Activated CD4-positive, alpha-beta T cell treated with anti-CD3 and anti-CD28 coated beads for 1 hour (primary cell): ENCODE results near the gene REG1A.

Source experiments
- DNase-seq: peaks from one replicate; pipeline ENCODE4 v3.0.0-alpha.2; 2020

REG1A gene, protein sequence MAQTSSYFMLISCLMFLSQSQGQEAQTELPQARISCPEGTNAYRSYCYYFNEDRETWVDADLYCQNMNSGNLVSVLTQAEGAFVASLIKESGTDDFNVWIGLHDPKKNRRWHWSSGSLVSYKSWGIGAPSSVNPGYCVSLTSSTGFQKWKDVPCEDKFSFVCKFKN

DNA sequence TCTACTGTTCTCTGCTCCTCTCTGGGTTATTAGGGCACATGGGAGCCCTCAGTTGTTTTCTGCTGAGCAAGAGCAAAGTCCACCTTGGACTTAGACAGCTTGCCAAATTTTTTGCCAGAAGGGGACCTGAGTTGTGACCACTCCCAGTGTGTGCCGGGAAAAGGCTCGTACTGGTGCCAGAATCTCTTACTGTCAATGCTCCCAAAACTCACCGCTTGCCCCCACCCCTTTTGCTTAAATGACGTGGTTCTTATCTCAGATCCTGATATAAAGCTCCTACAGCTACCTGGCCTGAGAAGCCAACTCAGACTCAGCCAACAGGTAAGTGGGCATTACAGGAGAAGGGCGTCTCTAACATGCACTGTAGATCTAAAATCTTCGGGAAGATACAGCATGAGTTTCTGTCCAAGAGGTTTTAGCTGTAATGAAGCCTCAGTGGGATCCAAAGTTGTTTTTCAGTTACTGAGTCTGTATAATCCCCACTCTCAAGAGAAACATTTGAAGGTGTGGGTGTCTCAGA, at the start of gene REG1A:
Gene REG1A (plus strand): TSS at position 295 of the 520 bp plus-strand sequence. CDS start 374 bp downstream, outside the sequence.
- no peak for DNase-seq

DNA sequence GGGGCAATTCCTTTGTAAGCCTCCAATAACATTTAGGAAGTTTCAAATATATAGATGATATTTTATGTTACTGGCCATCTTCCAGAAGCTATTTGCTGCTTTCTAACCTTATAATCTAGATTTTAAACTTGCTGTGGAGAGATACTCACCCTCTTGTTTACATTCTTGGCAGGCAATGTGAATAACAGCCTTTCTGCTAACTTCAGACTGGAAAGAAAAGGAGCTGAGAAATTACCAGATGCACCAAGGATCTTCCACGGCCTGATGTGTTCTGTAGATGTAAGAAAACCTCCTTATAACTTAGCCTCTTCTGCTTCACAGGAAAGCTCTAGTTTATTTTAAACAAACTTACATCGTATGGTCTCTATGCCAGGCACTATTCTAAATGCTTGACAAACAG, 49.2 kb upstream of the REG1A start:
- DNase-seq, result no peak

DNA sequence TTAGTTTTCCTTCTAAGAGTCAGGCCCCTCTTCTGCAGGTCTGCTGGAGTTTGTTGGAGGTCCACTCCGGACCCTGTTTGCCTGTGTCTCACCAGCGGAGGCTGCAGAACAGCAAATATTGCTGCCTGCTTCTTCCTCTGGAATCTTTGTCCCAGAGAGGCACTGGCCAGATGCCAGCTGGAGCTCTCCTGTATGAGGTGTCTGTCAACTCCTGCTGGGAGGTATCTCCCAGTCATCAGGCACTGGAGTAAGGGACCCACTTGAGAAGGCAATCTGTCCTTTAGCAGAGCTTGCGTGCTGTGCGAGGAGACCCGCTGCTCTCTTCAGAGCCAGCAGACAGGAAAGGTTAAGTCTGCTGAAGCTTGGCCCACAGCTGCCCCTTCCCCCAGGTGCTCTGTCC, 37.3 kb upstream of the REG1A start:
- DNase-seq, result no peak

DNA sequence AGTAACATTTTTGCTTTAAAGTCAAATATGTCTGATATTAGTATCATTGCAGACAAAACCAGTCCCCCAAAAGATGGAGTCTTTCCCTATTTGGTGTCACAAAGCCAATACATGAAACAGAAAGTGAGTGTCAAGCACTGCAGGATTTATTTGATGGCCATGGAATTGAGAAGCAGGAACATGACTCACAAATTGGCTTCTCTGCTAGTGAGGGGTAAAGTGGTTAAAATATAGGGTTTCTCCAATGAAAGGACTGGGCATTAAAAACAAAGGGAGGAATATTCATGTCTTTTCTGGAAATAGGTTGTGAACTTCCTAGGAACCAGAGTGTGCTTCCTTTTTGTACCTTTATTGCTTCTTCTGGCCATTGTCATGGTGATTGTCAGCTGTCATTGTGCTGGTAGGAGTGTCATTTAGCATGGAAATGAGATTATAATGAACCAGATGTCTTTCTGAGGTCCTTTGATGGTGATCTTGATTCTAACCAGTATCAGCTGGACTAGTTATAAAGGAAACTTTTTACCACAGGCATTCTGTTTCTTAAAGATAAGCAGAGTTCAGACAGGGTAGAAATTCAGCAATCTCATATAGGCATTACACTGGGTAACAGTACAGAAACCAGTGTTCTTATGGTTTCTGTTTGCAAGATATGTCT, 36.6 kb upstream of the REG1A start:
- no peak for DNase-seq

DNA sequence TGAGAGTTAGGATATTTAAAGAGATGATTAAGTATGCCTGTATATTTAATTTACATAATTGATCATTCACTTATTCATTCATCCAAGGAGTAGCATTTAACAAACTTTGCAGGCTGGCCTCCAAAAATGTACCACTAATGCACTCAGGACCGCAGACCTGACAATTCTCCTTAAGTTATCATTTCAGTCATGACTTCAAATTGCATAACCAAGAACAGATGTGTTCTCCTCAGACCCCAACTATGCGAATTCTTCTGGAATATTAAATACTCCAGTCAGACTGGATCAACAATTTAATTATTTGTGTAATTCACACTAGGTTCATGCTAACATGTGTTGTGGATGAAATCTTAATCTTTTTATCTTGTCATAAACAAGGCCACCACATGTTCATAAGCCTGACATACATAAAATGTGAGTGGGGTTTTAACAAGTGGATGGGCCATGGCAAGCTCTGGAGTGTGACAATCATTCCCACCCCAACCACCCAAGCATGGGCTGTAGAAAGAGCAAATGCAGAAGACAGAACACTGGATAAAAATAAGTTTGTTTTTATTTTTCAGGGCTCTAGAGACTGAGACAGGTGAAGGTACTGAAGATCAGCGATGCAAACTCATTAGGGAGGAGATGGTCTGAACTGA, 35.7 kb upstream of the REG1A start:
- no peak for DNase-seq

DNA sequence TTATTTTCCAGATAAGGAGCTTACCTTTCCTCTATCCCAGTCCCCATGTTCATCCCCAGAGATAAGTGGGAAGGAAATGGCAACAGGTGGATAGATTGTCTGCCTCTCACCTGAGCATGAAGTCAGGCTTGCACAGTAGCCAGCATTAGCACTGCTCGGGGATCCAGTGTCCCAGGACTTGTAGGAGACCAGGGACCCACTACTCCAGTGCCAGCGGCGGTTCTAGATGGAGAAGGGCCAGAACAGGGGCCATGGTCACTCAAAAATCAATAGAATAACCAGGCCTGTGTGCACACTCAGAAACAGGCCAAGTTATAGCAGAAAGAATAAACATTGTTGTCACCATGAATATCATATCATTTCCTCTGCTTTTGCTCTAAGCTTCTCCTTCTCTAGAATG, 34.9 kb upstream of the REG1A start:
- no peak for DNase-seq

DNA sequence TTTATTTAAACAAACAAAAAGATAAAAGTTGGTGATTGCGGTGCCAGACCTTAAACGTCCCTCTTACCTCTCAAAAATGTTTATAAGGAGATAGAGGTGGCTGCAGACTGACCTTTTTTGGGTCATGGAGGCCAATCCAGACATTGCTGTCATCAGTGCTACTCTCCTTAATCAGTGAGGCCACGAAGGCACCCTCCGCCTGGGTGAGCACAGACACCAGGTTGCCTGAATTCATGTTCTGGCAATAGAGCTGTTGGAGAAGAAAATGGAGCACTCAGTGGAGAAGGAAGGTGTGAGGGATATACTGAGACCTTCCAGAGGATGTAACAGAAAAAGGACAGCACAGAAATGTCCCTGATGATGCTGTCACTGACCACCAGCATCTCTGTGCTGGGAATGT, 34.0 kb upstream of the REG1A start:
- DNase-seq, result no peak

DNA sequence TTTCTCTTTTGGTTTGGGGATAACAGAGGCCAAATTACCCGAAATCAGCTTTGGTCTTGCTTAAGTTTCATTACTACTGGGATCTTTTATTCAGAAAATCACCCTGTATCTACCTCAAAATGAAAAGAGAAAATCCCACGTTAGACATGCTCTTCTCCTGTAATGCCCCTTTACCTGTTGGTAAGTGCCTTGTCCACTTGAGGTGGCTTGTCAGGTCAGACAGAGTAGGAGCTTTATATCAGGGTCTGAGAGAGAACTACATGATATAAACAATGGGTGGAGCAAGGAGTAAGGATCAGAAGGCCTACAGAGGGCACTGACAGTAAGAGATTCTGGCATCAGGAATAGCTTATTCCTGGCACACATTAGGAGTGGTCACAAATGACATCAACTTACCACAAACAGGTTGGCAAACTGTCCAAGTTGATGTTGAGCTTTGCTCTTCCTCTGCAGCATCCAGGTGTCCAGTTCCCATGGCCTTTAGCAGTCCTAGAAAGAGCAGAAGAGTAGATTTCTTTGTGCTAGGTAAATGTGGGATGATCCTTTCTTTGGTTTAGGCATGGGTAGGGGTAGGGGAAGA, 32.4 kb upstream of the REG1A start, which contains the start of gene REG1B:
Gene REG1B (minus strand): TSS at position 209 of the 580 bp plus-strand sequence. CDS start 381 bp downstream, outside the sequence.
- DNase-seq, result no peak

DNA sequence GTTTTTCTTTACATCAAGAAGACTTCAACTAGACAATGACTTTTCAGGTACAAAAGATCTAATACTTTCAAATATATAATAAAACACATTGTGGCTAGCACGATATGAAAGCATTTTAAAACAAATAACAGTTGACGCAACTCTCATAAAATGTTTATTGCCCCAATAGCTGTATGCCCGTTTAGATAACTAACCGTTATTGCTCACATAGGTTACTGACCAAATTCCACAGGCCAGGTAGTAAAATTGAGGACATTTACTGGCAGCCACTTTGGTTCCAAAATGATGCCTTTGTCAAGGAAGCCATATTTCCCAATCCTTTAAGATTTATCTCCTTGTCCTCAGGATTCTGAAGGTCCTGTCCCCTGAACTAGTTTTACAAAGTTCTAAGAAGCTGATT, 29.6 kb upstream of the REG1A start:
- no peak for DNase-seq

DNA sequence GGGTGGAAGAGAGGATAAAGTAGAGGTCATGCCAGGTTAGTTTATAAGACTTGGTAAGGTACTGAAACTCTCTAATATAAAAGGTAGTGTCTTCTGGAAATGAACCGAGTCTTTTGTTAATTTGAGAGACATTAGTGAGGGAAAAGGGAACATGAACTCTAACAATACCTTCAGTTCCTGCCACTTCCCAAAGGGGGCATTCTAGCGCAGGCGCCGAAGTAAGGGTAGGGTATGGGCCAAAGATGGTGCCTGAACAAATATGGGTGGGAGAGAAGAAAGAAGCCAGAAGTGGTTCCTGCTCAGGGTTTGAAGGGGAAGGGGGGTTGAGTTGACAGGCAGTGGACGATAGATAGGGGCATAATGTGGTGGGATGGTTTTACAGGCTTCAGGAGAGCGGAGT, 22.4 kb upstream of the REG1A start:
- no peak for DNase-seq

DNA sequence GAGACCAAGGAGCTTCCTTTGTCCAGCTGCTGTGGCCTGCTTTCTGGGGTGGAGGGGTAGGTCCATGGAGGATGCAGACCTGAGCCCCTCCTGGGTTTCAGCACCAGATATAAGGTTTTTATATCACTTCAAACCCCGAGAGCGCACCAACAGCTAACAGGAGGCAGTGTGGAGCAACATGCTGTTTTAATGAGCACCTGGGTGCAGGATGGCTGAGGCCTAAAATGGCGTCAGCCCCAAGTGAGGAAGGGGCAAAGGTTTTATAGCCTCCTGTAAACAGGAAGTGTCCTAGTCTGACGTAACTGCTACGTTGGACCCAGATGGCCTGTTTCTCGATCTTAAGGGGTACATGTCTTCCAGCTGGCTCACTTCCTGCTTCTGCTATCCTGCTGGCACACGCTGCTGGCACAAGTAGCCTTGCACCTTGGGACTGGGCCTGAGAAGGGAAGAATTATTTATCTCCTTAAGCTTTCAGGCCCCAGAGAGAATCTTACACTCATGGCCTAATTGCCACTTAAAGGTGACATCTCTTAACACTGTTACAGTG, 21.1 kb upstream of the REG1A start:
- DNase-seq, result no peak

DNA sequence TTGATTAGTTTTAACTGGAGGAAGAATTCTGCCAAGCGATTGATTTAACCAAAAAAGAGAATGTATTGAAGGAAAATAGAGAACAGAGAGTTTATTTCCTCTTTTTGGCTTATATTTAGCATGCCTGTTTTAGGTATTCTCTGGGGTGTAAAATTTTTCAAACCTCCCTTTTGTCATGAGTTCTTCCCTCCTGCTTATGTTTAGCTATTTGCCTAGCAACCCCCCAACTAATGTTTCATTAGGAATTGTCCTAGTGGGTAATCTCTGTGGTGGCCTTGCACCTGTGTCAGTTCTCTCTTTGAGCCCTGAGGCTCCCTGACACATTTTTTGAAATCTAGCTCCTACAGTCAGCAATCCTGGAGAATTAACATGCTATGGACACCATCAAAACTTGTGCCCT, 20.0 kb upstream of the REG1A start:
- DNase-seq, result no peak

DNA sequence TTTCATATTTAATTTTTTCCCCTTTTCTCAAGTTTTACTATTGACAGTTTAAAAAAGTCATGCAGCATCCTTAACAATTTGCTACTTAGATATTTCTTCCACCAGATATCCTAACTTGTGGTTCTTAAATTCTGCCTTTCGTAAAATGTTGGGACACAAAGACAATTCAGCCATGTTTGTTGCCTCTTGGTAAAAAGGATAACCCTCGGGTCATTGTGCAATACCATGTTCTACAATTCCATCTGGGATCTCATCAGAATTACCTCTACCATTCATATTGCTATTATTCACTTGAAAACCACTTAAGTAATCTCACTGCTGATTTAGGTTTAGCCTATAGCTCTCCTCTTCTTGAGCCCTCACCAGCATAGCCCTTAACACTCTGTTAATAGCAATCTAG, 19.3 kb upstream of the REG1A start:
- DNase-seq, result no peak

DNA sequence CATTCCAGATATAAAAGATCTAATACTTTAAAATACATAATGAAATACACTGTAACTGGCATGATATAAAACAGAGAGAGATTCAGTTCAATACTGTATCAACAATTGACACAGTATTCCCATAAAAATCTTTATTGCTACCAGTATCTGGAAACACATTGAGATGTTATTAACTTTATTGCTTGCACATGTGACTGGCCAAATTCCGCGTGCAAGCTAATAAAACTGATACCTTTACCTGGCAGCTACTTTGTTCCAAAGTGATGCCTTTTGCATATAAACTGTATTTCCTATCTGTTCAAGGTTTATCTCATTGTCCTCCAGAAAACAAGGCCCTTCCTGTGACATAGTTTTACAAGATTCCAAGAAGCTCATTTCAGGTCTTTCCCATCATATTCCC, 17.1 kb upstream of the REG1A start:
- DNase-seq, result no peak

DNA sequence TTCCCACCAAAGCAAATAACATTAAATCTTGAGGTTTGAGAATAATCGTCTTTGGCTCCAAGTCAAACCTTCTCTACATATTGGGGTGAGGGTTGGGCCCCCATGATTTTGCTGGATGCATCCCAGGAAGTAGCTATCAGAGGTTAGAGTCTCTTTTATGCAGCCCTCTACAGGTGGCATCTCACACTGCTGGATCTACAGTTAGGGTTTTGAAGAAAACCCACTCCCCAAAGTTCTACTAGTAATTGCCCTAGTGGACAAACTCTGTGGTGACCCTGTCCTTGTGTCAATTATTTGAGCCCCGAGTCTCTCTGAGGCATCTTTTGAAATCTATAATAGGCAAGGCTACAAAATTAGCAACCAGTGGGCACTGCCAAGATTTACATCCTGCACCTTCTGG, 15.0 kb upstream of the REG1A start:
- no peak for DNase-seq

DNA sequence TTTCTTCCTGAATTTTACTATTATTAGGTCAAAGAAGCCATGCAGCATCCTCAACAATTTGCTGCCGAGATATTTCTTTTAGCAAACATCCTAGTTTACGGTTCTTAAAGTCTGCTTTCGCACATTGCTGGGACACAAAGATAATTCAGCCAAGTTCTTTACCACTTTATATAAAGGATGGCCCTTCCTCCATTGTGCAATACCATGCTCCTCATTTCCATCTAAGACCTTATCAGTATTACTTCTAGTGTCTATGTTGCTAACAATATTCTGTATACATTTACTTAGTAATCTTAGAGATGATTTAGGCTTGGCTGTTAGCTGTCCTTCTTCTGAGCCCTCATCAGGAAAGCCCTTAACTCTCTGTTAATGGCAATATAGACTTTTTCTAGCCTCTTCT, 8.0 kb upstream of the REG1A start:
- DNase-seq, result no peak

DNA sequence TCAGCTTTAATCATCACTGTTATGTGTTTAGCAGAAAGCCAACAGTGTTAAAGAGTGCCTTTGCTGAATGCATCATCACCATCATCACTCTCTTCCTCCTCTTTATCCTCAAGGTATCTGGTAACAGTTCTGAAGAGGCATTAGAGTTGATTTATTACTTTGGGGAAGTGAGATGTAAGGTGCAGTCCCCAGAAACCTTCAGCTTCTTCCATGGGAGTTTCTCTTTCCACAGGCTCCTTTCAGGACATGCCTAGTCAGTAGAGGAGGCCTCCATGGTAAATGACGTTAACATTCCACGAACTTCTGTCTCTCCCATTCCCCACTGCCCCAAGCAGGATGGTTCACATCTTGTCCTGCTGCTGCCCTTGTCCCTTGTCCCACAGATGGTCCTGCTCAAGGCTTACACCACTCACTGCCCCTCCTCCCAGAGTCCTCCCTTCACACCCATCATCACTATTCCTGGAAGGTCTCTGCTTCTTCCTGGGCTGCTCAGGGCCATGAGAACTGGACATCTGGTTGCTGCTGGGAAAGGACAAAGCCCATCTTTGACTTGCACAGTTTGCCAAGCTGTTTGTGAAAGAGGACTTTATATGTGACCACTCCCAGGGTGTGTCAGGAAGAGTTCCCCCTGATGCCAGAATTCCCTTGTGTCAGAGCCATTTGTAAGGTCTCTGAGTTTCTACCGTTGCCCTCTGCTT, 5.3 kb upstream of the REG1A start:
- DNase-seq, result no peak

DNA sequence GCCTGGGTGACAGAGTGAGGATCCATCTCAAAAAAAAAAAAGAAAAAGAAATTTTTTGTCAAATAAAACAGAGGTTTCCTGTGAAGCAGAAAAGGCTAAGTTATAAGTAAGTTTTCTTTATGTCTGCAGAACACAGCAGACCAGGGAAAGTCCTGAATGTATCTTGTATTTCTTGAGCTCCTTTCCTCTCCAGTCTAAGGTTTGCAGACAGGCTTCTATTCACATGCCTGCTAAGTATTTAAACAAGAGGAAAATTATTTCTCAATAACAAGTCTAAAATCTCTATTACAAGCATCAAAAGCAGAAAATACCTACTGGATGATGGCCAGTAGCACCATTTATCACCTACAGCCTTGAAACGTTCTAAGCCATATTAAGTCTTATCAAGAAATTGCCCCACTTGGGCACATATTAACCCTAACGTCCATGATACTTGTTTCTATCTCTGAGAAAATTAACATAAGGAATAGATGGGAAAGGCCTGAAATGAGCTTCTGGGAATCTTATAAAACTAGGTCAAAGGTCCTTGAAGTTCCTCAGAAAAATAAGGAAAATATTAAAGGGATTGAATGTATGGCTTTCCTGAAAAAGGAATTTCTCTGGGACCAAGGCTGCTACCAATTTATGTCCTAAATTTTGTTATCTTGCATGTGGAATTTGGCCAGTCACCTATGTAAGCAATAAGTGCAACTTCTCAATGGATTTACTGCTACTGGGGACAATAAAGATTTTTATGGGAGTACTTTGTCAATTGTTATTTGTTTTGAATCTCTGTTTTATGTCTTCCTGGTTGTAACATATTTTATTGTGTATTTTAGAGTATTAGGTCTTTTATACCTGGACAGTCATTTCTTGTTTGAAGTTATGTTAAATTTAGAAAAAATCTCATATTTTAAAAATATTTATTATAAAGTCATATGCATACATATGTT, 3.0 kb upstream of the REG1A start:
- no peak for DNase-seq

DNA sequence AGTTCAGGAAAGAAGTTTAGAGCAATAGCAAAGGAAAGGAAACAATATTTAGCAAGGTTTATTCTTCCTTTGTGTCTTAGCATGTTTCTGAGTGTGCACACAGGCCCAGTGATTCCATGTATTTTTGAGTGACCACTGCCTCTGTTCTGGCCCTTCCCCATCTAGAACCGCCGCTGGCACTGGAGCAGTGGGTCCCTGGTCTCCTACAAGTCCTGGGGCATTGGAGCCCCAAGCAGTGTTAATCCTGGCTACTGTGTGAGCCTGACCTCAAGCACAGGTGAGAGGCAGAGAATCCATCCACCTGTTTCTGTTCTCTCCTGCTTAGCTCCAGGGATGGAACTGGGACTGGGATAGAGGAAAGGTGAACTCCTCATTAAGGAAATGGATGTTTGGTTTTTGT, 2.4 kb downstream of the REG1A start:
- no peak for DNase-seq

DNA sequence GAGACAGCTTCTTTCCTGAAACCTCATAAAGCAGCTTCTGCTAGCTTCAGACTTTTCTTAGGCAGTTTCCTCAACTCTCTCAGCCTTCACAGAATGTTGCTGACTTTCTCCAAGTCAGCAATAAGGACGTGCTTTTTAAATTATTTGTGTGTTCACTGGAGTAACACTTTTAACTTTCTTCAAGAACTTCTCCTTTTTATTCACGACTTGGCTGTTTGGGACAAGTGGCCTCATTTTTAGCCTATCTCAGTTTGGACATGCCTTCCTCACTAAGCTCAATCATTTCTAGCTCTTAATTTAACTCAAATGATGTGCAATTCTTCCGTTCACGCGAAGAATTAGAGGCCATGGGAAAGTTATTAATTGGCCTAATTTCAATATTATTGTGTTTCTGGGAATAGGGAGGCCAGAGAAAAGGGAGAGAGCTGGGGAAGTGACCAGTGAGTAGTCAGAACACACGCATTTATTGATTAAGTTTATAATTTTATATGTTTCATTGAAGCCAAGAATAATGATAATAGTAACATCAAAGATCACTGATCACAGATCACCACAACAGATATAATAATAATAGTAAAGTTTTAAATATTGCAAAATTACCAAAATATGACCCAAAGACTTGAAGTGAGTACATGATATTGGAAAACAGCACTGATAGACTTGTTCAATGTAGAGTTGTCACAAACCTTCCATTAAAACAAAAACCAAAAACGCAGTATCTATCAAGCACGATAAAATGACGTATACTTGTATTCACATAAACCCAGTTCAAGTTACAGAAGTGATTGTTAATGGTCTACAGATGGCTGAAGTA, 4.8 kb downstream of the REG1A start:
- no peak for DNase-seq

DNA sequence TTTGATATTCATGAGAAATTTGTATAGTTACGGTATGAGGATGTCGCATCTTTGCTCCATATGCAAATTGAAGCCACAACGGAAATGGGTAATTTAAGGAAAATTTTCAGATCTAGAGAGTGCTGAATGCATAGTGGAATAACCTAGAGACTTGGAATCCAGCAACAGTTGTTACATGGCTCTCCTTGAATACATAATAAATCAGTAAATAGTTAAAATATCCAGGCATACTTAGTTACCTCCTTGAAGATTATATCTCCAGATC, 5.4 kb downstream of the REG1A start:
- DNase-seq, result no peak
